Keratinocyte (primary cell): ENCODE results near the gene STK33. TPM values are rescaled to one million over a fixed set of nuclear protein-coding genes. Genes with fewer than 3 reads are reported as not detected.

Source experiments
- DNase-seq: peaks from one replicate; pipeline ENCODE4 v3.0.0-alpha.2; 2011; ENCODE audit warnings: low read depth, missing footprints, low spot score
- FAIRE-seq: peaks from 2 replicates; lab custom pipeline; 2011; peaks lifted over from hg19 to GRCh38; lab: Jason Lieb, UNC
- H2AFZ ChIP-seq: 2 replicates; pipeline ENCODE4 v1.6.0; 2012; ENCODE audit warnings: low read length, control low read depth, inconsistent platforms; ENCODE audit not compliant: control insufficient read depth
- H3K27ac ChIP-seq: 2 replicates; pipeline ENCODE4 v1.5.1; 2011; ENCODE audit warnings: low read length; ENCODE audit not compliant: control insufficient read depth, insufficient read depth
- H3K27me3 ChIP-seq: 3 replicates; pipeline ENCODE4 v1.6.0; 2011; ENCODE audit warnings: low read length; ENCODE audit not compliant: control insufficient read depth, insufficient read depth; ENCODE audit errors: extremely low read depth
- H3K36me3 ChIP-seq, 2 experiments: 2 replicates in 1 of 2; 3 replicates in 1 of 2; pipeline ENCODE4 v1.5.1; 2011; ENCODE audit warnings: low read length in 2 of 2, mild to moderate bottlenecking in 1 of 2; ENCODE audit not compliant: control insufficient read depth in 2 of 2, insufficient read depth in 2 of 2; ENCODE audit errors: extremely low read depth in 1 of 2
- H3K4me1 ChIP-seq: 3 replicates; pipeline ENCODE4 v1.5.1; 2011; ENCODE audit warnings: low read length; ENCODE audit not compliant: control insufficient read depth, insufficient read depth; ENCODE audit errors: extremely low read depth
- H3K4me2 ChIP-seq: 3 replicates; pipeline ENCODE4 v1.6.0; 2011; ENCODE audit warnings: low read depth, low read length; ENCODE audit not compliant: control insufficient read depth, insufficient read depth; ENCODE audit errors: extremely low read depth
- H3K4me3 ChIP-seq, 3 experiments: fragments of 200-600 bp in 1 of 3; sonication (generic) in 1 of 3; 2 replicates in 2 of 3; 3 replicates in 1 of 3; pipeline ENCODE4 v1.5.1; 2011 to 2016; ENCODE audit warnings: low read length in 3 of 3, mild to moderate bottlenecking in 3 of 3, control low read depth in 2 of 3, inconsistent platforms in 1 of 3, low read depth in 1 of 3, mixed read lengths in 1 of 3, mixed run types in 1 of 3, moderate library complexity in 1 of 3; ENCODE audit not compliant: control insufficient read depth in 2 of 3, insufficient read depth in 2 of 3; ENCODE audit errors: extremely low read depth in 1 of 3
- H3K79me2 ChIP-seq: 2 replicates; pipeline ENCODE4 v1.6.0; 2012; ENCODE audit warnings: low read length; ENCODE audit not compliant: control insufficient read depth, insufficient read depth
- H3K9ac ChIP-seq: 3 replicates; pipeline ENCODE4 v1.6.0; 2011; ENCODE audit warnings: low read length; ENCODE audit not compliant: control insufficient read depth, insufficient read depth; ENCODE audit errors: extremely low read depth
- H3K9me1 ChIP-seq: 3 replicates; pipeline ENCODE4 v1.6.0; 2011; ENCODE audit warnings: low read length; ENCODE audit not compliant: control insufficient read depth, insufficient read depth; ENCODE audit errors: extremely low read depth
- H3K9me3 ChIP-seq: 2 replicates; pipeline ENCODE4 v1.5.1; 2012; ENCODE audit warnings: low read depth, low read length; ENCODE audit not compliant: control insufficient read depth
- H4K20me1 ChIP-seq: 3 replicates; pipeline ENCODE4 v1.6.0; 2011; ENCODE audit warnings: low read length; ENCODE audit not compliant: control insufficient read depth, insufficient read depth; ENCODE audit errors: extremely low read depth
- CTCF ChIP-seq, 3 experiments: IDR thresholded peaks in 1 of 3; conservative IDR thresholded peaks in 1 of 3; optimal IDR thresholded peaks in 1 of 3; 2 replicates in 2 of 3; 3 replicates in 1 of 3; pipeline versions ENCODE3 to v1.5.1; 2011; ENCODE audit warnings: low read length in 3 of 3, mild to moderate bottlenecking in 3 of 3, moderate library complexity in 2 of 3, control low read depth in 1 of 3, inconsistent platforms in 1 of 3; ENCODE audit not compliant: insufficient read depth in 2 of 3; ENCODE audit errors: extremely low read depth in 1 of 3
- EZH2 ChIP-seq: IDR thresholded peaks from one replicate; pipeline ENCODE4 v1.6.1; 2012; ENCODE audit warnings: inconsistent platforms, mild to moderate bottlenecking, low read length, moderate library complexity
- dilution Hi-C: fragments of 300-500 bp; cut with MboI; formaldehyde crosslinking; loops from one replicate; pipeline ENCODE4 v1.7.0; 2020; ENCODE audit warnings: low sequenced_read_pairs; ENCODE audit not compliant: extremely low pct_ligation_motif_present
- polyA plus RNA-seq, 5 experiments: library from polyadenylated mRNA; depleted of rRNA in 3 of 5; stranded (reverse) in 3 of 5; stranded (forward) in 1 of 5; unstranded in 1 of 5; fragments of >200 nt; gene quantifications; 1 replicate in 1 of 5; 2 replicates in 3 of 5; 3 replicates in 1 of 5; pipeline versions ENCODE4 v1.2.1 to v1.2.3, GENCODE V29; 2011 to 2012; ENCODE audit warnings: missing spikeins in 2 of 5, low read depth in 1 of 5, low replicate concordance in 1 of 5

The STK33 gene
- polyA plus RNA-seq, 1 donor (not counting 4 experiments of a cell fraction or from before 2014, with no cell fraction given), result 0.05 TPM

GRCh38 chr11:8360086-8360828, 233.8 kb downstream of the STK33 start:
- FAIRE-seq (no peak), DNase-seq (no peak)
- H3K9ac ChIP-seq, result no peak overlapping the region
- H4K20me1 ChIP-seq, result no peaks in the 10 kb centered on the region
- no peak overlapping the region for H3K4me2 ChIP-seq
- peaks cover 23% of the 10 kb centered on the region for H3K27me3 ChIP-seq
- no peaks in the 10 kb centered on the region for H3K9me1 ChIP-seq
- no peaks in the 10 kb centered on the region for H3K36me3 ChIP-seq
- H3K9me3 ChIP-seq, result no peaks in the 10 kb centered on the region
- no peaks in the 10 kb centered on the region for H3K4me1 ChIP-seq
- dilution Hi-C loops, result no loop called here
- no peak overlapping the region for H2AFZ ChIP-seq
- H3K4me3 ChIP-seq, result no peak overlapping the region
- no peaks in the 10 kb centered on the region for H3K79me2 ChIP-seq
- TF ChIP-seq CTCF (optimal IDR thresholded peaks at IDR 0.05 in 1 of 3, IDR thresholded peaks at IDR 0.05 in 1 of 3, conservative IDR thresholded peaks at IDR 0.05 in 1 of 3; ENCODE audit: extremely low read depth in 1 of 3, insufficient read depth in 2 of 3, low read length in 3 of 3), result no peak
- no peak for TF ChIP-seq EZH2
- no peak overlapping the region for H3K27ac ChIP-seq

GRCh38 chr11:8359521-8359920, 234.5 kb downstream of the STK33 start:
- Histone ChIP-seq H3K27ac (no peak overlapping the region), H2AFZ (no peak overlapping the region), H3K4me1 (no peaks in the 10 kb centered on the region), H3K9me3 (no peaks in the 10 kb centered on the region), H3K9ac (no peak overlapping the region), H3K36me3 (no peaks in the 10 kb centered on the region), H4K20me1 (no peaks in the 10 kb centered on the region), H3K27me3 (peaks cover 31% of the 10 kb centered on the region), H3K4me3 (no peak overlapping the region), H3K9me1 (no peaks in the 10 kb centered on the region), H3K79me2 (no peaks in the 10 kb centered on the region), H3K4me2 (no peak overlapping the region)
- FAIRE-seq (no peak), DNase-seq (no peak)
- TF ChIP-seq EZH2 (no peak), CTCF (optimal IDR thresholded peaks at IDR 0.05 in 1 of 3, IDR thresholded peaks at IDR 0.05 in 1 of 3, conservative IDR thresholded peaks at IDR 0.05 in 1 of 3; ENCODE audit: extremely low read depth in 1 of 3, insufficient read depth in 2 of 3, low read length in 3 of 3) (no peak)
- dilution Hi-C loops, result no loop called here
